ENCODE results near the gene DOK5.

Gene DOK5

GRCh38 chr20:54600634-54601033 is 125.2 kb downstream of the DOK5 start:
- DNase-seq (no peak), ATAC-seq (ENCODE audit: insufficient read depth, low read depth) (no peak)
- Histone ChIP-seq H3K4me2 (ENCODE audit: insufficient read depth, low read length) (no peak overlapping the region), H3K27me3 (ENCODE audit: insufficient read depth, low read length, poor library complexity) (peaks cover 26% of the 10 kb centered on the region), H2AFZ (ENCODE audit: low read depth, low read length) (no peak overlapping the region), H3K36me3 (ENCODE audit: insufficient read depth, low read length) (no peaks in the 10 kb centered on the region), H3K9ac (ENCODE audit: low read depth, low read length) (no peak overlapping the region), H3K9me3 (ENCODE audit: insufficient read depth, low read length, severe bottlenecking) (peaks cover 5% of the 10 kb centered on the region), H3K27ac (ENCODE audit: low read length) (no peak overlapping the region), H4K20me1 (ENCODE audit: insufficient read depth, low read length) (no peaks in the 10 kb centered on the region), H3K79me2 (ENCODE audit: insufficient read depth, low read length) (no peaks in the 10 kb centered on the region), H3K4me3 (ENCODE audit: low read depth in 1 of 2, low read length in 2 of 2) (no peak overlapping the region), H3K4me1 (ENCODE audit: insufficient read depth, low read length) (no peaks in the 10 kb centered on the region)
- TF ChIP-seq, protein P1, sequence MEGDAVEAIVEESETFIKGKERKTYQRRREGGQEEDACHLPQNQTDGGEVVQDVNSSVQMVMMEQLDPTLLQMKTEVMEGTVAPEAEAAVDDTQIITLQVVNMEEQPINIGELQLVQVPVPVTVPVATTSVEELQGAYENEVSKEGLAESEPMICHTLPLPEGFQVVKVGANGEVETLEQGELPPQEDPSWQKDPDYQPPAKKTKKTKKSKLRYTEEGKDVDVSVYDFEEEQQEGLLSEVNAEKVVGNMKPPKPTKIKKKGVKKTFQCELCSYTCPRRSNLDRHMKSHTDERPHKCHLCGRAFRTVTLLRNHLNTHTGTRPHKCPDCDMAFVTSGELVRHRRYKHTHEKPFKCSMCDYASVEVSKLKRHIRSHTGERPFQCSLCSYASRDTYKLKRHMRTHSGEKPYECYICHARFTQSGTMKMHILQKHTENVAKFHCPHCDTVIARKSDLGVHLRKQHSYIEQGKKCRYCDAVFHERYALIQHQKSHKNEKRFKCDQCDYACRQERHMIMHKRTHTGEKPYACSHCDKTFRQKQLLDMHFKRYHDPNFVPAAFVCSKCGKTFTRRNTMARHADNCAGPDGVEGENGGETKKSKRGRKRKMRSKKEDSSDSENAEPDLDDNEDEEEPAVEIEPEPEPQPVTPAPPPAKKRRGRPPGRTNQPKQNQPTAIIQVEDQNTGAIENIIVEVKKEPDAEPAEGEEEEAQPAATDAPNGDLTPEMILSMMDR (IDR thresholded peaks at IDR 0.05; ENCODE audit: borderline replicate concordance, extremely low read depth, low read length, poor library complexity, severe bottlenecking): no peak
- TF ChIP-seq EZH2 (IDR thresholded peaks at IDR 0.05; ENCODE audit: borderline replicate concordance, low read depth, low read length, severe bottlenecking): no peak

DNA sequence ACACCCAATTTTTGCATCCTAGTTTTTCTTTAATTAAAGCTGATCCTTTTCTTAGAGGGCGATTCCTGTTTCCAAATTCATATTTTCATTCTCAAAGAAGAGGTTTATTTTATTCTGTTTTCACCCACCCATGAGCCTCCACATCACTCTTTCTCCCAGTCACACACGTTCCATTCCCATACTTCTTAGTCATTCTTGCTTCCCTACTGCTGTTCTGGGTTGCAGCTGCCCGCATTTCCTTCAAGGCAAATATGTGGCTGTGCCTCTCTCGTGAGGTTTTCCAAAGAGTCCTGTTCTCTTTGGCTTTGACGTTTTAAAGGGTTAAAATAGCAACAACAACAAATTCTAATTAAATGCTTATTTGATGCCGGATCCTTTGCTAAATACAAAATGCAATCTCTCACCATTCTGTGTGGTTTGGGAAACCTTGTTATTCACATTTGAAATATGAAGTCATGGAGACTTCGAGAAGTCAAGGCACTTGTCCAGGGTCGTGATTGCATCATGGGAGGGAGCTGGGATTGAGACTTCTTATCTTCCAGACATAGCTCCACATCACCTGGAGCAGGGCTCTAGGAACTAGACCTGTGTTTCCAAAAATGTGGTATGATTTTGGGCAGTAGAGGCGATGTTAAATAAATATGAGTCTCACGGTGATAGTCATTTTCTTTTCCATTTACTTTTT is 126.6 kb downstream of the DOK5 start:
- Histone ChIP-seq H3K9me3 (ENCODE audit: insufficient read depth, low read length, severe bottlenecking) (peaks cover 5% of the 10 kb centered on the region), H3K36me3 (ENCODE audit: insufficient read depth, low read length) (no peaks in the 10 kb centered on the region), H3K4me1 (ENCODE audit: insufficient read depth, low read length) (no peaks in the 10 kb centered on the region), H3K4me2 (ENCODE audit: insufficient read depth, low read length) (no peak overlapping the region), H3K79me2 (ENCODE audit: insufficient read depth, low read length) (no peaks in the 10 kb centered on the region), H3K9ac (ENCODE audit: low read depth, low read length) (no peak overlapping the region), H4K20me1 (ENCODE audit: insufficient read depth, low read length) (no peaks in the 10 kb centered on the region), H3K27me3 (ENCODE audit: insufficient read depth, low read length, poor library complexity) (peaks cover 24% of the 10 kb centered on the region), H3K27ac (ENCODE audit: low read length) (no peak overlapping the region), H3K4me3 (ENCODE audit: low read depth in 1 of 2, low read length in 2 of 2) (no peak overlapping the region), H2AFZ (ENCODE audit: low read depth, low read length) (no peak overlapping the region)
- DNase-seq (no peak), ATAC-seq (ENCODE audit: insufficient read depth, low read depth) (no peak)
- TF ChIP-seq, protein P1 (IDR thresholded peaks at IDR 0.05; ENCODE audit: borderline replicate concordance, extremely low read depth, low read length, poor library complexity, severe bottlenecking): no peak
- no peak for TF ChIP-seq EZH2 (IDR thresholded peaks at IDR 0.05; ENCODE audit: borderline replicate concordance, low read depth, low read length, severe bottlenecking)

- Histone ChIP-seq H4K20me1 (ENCODE audit: insufficient read depth, low read length) (no peaks in the 10 kb centered on the region), H3K9me3 (ENCODE audit: insufficient read depth, low read length, severe bottlenecking) (peaks cover under 1% of the 10 kb centered on the region), H3K36me3 (ENCODE audit: insufficient read depth, low read length) (no peaks in the 10 kb centered on the region), H3K79me2 (ENCODE audit: insufficient read depth, low read length) (no peaks in the 10 kb centered on the region), H3K27ac (ENCODE audit: low read length) (no peak overlapping the region), H2AFZ (ENCODE audit: low read depth, low read length) (no peak overlapping the region), H3K9ac (ENCODE audit: low read depth, low read length) (no peak overlapping the region), H3K4me2 (ENCODE audit: insufficient read depth, low read length) (no peak overlapping the region), H3K4me1 (ENCODE audit: insufficient read depth, low read length) (no peaks in the 10 kb centered on the region), H3K27me3 (ENCODE audit: insufficient read depth, low read length, poor library complexity) (peaks cover 11% of the 10 kb centered on the region), H3K4me3 (ENCODE audit: low read depth in 1 of 2, low read length in 2 of 2) (no peak overlapping the region)
- ATAC-seq (ENCODE audit: insufficient read depth, low read depth) (no peak), DNase-seq (no peak)
- TF ChIP-seq, protein P1 (IDR thresholded peaks at IDR 0.05; ENCODE audit: borderline replicate concordance, extremely low read depth, low read length, poor library complexity, severe bottlenecking): no peak
- TF ChIP-seq EZH2 (IDR thresholded peaks at IDR 0.05; ENCODE audit: borderline replicate concordance, low read depth, low read length, severe bottlenecking): no peak
These were observed 129.9 kb downstream of the DOK5 start for GRCh38 chr20:54605319-54605718.
